HepG2 (cell line): ENCODE data around the gene HAPLN2. TPM values are rescaled to one million over a fixed set of nuclear protein-coding genes. Genes with fewer than 3 reads are reported as not detected.

Source experiments
- ARNTL ChIP-seq: sonication (generic); formaldehyde crosslinking; IDR thresholded peaks from 2 replicates; pipeline ENCODE4 v1.4.0; 2020; ENCODE audit warnings: mild to moderate bottlenecking, missing genetic modification reagents
- CBX1 ChIP-seq: IDR thresholded peaks from one replicate; pipeline ENCODE4 v1.6.1; 2016; ENCODE audit warnings: antibody characterized with exemption, low read depth
- DR1 ChIP-seq: sonication (generic); formaldehyde crosslinking; IDR thresholded peaks from 2 replicates; pipeline ENCODE4 v1.8.0; 2021; ENCODE audit warnings: mild to moderate bottlenecking, missing genetic modification reagents, inconsistent platforms
- ETV5 ChIP-seq: IDR thresholded peaks from 2 replicates; pipeline ENCODE4 v1.6.1; 2018; ENCODE audit warnings: missing biosample characterization, missing genetic modification reagents, inconsistent platforms, borderline replicate concordance
- HIVEP1 ChIP-seq: sonication (generic); formaldehyde crosslinking; IDR thresholded peaks from 2 replicates; pipeline ENCODE4 v1.4.0; 2020; ENCODE audit warnings: mild to moderate bottlenecking, missing genetic modification reagents
- HNRNPL ChIP-seq: fragments of 200-400 bp; formaldehyde crosslinking; IDR thresholded peaks from 2 replicates; pipeline ENCODE4 v1.6.1; 2017; ENCODE audit warnings: mild to moderate bottlenecking, low read depth, low read length
- MAF1 ChIP-seq: sonication (generic); formaldehyde crosslinking; IDR thresholded peaks from 2 replicates; pipeline ENCODE4 v1.5.0; 2020; ENCODE audit warnings: missing genetic modification reagents, borderline replicate concordance
- MATR3 ChIP-seq: sonication (generic); formaldehyde crosslinking; IDR thresholded peaks from 2 replicates; pipeline ENCODE4 v1.4.0; 2020; ENCODE audit warnings: missing genetic modification reagents
- MIER3 ChIP-seq: IDR thresholded peaks from 2 replicates; pipeline ENCODE4 v1.6.1; 2016; ENCODE audit warnings: missing compliant biosample characterization, borderline replicate concordance
- NCOR1 ChIP-seq: fragments of 200-600 bp; sonication (generic); IDR thresholded peaks from 2 replicates; pipeline ENCODE4 v1.7.0; 2017; ENCODE audit warnings: antibody characterized with exemption, low read length, borderline replicate concordance
- PPARG ChIP-seq: conservative IDR thresholded peaks from 2 replicates; pipeline ENCODE4 v1.6.1; 2016; ENCODE audit warnings: missing biosample characterization, missing genetic modification reagents
- SALL1 ChIP-seq: sonication (generic); formaldehyde crosslinking; IDR thresholded peaks from 2 replicates; pipeline ENCODE4 v1.8.0; 2022; ENCODE audit warnings: mild to moderate bottlenecking, missing genetic modification reagents
- SMYD3 ChIP-seq: sonication (generic); formaldehyde crosslinking; IDR thresholded peaks from 2 replicates; pipeline ENCODE4 v1.8.1; 2023; ENCODE audit warnings: mild to moderate bottlenecking, missing genetic modification reagents
- USF2 ChIP-seq, 2 experiments: sonication (generic) in 1 of 2; formaldehyde crosslinking in 1 of 2; IDR thresholded peaks; 2 replicates each; pipeline versions ENCODE4 v1.5.1 to v1.6.1; 2011 to 2020; ENCODE audit warnings: borderline replicate concordance in 1 of 2, low read depth in 1 of 2, low read length in 1 of 2, mild to moderate bottlenecking in 1 of 2, missing genetic modification reagents in 1 of 2, moderate library complexity in 1 of 2
- ZBTB7A ChIP-seq: sonication (generic); formaldehyde crosslinking; IDR thresholded peaks from 2 replicates; pipeline ENCODE4 v1.8.0; 2022; ENCODE audit warnings: mild to moderate bottlenecking, missing genetic modification reagents
- ZNF121 ChIP-seq: sonication (generic); formaldehyde crosslinking; IDR thresholded peaks from 2 replicates; pipeline ENCODE4 v1.5.0; 2020; ENCODE audit warnings: mild to moderate bottlenecking, missing genetic modification reagents
- ZNF230 ChIP-seq: sonication (generic); formaldehyde crosslinking; IDR thresholded peaks from 2 replicates; pipeline ENCODE4 v1.4.0; 2020; ENCODE audit warnings: mild to moderate bottlenecking, missing genetic modification reagents
- ZNF451 ChIP-seq: sonication (generic); formaldehyde crosslinking; IDR thresholded peaks from 2 replicates; pipeline ENCODE4 v1.5.0; 2020; ENCODE audit warnings: mild to moderate bottlenecking, missing genetic modification reagents
- ZNF562 ChIP-seq: sonication (generic); formaldehyde crosslinking; IDR thresholded peaks from 2 replicates; pipeline ENCODE4 v1.8.0; 2022; ENCODE audit warnings: missing genetic modification reagents, borderline replicate concordance
- ZNF879 ChIP-seq: sonication (generic); formaldehyde crosslinking; IDR thresholded peaks from 2 replicates; pipeline ENCODE4 v1.8.1; 2023; ENCODE audit warnings: missing genetic modification reagents
- ZSCAN9 ChIP-seq: IDR thresholded peaks from 2 replicates; pipeline ENCODE4 v1.6.1; 2016; ENCODE audit warnings: borderline replicate concordance
- polyA plus RNA-seq, 8 experiments: library from polyadenylated mRNA; depleted of rRNA in 3 of 8; stranded (reverse) in 7 of 8; unstranded in 1 of 8; fragments of >200 nt; fragmentation: Illumina TruSeq in 4 of 8; extraction: Trizol in 4 of 8; gene quantifications; 2 replicates each; pipeline versions ENCODE4 v1.2.1 to v1.2.3, GENCODE V29; 2011 to 2016; ENCODE audit warnings: low read depth in 4 of 8, missing spikeins in 1 of 8, mixed read lengths in 1 of 8; ENCODE audit not compliant: insufficient read depth in 1 of 8
- total RNA-seq, 5 experiments: library from RNA; depleted of rRNA; stranded (reverse); fragments of >200 nt; fragmentation: Illumina TruSeq; extraction: Trizol; gene quantifications; 2 replicates each; pipeline ENCODE4 v1.2.3, GENCODE V29; 2016; ENCODE audit warnings: low read depth in 1 of 5
- TF ChIP-seq, protein P1 (sequence below): sonication (generic); formaldehyde crosslinking; IDR thresholded peaks from 2 replicates; pipeline ENCODE4 v1.5.1; 2020; ENCODE audit warnings: mild to moderate bottlenecking, missing genetic modification reagents
- TF ChIP-seq, protein P2 (sequence below): sonication (generic); formaldehyde crosslinking; IDR thresholded peaks from 2 replicates; pipeline ENCODE4 v1.4.0; 2020; ENCODE audit warnings: missing genetic modification reagents, borderline replicate concordance

HAPLN2 gene
- total and polyA plus RNA-seq, 2 of the 13 experiments (the other 11 are each of a cell fraction or from before 2014, with no cell fraction given) = not detected

DNA sequence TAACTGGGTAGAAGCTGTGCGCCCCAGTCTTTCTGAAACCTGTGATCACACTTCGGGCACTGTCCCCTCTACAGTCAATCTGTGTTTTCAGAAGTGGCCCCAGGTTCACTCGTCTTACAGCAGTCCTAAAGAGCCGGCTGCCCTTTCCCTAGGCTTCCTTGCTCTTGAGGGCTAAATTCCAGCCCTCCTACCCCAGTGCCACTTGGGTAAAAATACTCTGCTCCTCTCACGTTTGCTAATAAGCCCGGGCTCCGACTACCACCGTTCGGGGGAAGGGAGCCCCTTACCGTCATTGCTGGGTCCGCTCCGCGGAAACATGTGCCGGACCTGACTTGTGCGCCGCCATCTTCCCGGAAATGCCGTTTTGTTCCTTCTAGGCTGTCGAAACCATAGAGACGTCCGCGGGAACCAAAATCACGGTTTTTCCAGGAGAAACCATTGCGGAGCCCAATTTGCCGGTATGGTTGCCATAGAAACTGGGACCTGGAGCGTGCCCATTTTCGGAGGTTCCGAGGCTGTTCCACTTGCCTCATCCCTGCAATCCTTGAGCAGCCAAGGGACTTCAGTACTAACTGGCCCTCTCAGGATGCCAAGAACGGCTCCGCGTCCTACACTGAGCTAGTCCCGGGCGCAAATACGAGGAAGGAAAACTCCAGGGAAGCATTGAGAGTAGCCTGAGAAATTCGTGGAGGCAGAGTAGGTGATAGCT lies 17.9 kb upstream of the HAPLN2 start, which contains the start of gene GPATCH4 (continued):
- TF ChIP-seq ZNF562 (no peak), HIVEP1 (CRISPR knock-in tag) (peak; percentile 70; the same call in 1 of the 2 replicates), MATR3 (CRISPR knock-in tag) (no peak), NCOR1 (no peak), ZNF879 (CRISPR knock-in tag) (no peak), ZBTB7A (CRISPR knock-in tag) (no peak), ZNF121 (CRISPR knock-in tag) (no peak), ARNTL (CRISPR knock-in tag) (peak; percentile 75), SMYD3 (CRISPR knock-in tag) (no peak), HNRNPL (no peak), ZNF451 (CRISPR knock-in tag) (no peak), PPARG (no peak; the same call in 1 of the 2 replicates), ZSCAN9 (peak; percentile 81), MIER3 (peak; percentile 34; the same call in 1 of the 2 replicates), USF2 (IDR thresholded peaks at IDR 0.05; ENCODE audit: low read depth, low read length) (no peak), USF2 (CRISPR knock-in tag; IDR thresholded peaks at IDR 0.05; ENCODE audit: borderline replicate concordance) (no peak; the same call in 1 of the 2 replicates), SALL1 (CRISPR knock-in tag) (peak; percentile 63), CBX1 (no peak), ETV5 (CRISPR knock-in tag) (peak; percentile 70; the same call in 1 of the 2 replicates), ZNF230 (no peak), DR1 (CRISPR knock-in tag) (peak; percentile 41; the same call in 1 of the 2 replicates), MAF1 (CRISPR knock-in tag) (no peak)
- TF ChIP-seq, protein P1, sequence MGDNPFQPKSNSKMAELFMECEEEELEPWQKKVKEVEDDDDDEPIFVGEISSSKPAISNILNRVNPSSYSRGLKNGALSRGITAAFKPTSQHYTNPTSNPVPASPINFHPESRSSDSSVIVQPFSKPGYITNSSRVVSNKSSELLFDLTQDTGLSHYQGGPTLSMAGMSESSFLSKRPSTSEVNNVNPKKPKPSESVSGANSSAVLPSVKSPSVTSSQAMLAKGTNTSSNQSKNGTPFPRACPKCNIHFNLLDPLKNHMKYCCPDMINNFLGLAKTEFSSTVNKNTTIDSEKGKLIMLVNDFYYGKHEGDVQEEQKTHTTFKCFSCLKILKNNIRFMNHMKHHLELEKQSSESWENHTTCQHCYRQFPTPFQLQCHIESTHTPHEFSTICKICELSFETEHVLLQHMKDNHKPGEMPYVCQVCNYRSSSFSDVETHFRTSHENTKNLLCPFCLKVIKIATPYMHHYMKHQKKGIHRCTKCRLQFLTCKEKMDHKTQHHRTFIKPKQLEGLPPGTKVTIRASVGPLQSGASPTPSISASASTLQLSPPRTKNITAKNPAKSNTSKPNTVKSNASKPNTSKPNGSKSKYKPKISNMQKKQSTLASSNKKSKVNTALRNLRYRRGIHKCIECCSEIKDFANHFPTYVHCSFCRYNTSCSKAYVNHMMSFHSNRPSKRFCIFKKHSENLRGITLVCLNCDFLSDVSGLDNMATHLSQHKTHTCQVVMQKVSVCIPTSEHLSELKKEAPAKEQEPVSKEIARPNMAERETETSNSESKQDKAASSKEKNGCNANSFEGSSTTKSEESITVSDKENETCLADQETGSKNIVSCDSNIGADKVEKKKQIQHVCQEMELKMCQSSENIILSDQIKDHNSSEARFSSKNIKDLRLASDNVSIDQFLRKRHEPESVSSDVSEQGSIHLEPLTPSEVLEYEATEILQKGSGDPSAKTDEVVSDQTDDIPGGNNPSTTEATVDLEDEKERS (CRISPR knock-in tag) = no peak
- TF ChIP-seq, protein P2, sequence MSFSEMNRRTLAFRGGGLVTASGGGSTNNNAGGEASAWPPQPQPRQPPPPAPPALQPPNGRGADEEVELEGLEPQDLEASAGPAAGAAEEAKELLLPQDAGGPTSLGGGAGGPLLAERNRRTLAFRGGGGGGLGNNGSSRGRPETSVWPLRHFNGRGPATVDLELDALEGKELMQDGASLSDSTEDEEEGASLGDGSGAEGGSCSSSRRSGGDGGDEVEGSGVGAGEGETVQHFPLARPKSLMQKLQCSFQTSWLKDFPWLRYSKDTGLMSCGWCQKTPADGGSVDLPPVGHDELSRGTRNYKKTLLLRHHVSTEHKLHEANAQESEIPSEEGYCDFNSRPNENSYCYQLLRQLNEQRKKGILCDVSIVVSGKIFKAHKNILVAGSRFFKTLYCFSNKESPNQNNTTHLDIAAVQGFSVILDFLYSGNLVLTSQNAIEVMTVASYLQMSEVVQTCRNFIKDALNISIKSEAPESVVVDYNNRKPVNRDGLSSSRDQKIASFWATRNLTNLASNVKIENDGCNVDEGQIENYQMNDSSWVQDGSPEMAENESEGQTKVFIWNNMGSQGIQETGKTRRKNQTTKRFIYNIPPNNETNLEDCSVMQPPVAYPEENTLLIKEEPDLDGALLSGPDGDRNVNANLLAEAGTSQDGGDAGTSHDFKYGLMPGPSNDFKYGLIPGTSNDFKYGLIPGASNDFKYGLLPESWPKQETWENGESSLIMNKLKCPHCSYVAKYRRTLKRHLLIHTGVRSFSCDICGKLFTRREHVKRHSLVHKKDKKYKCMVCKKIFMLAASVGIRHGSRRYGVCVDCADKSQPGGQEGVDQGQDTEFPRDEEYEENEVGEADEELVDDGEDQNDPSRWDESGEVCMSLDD (CRISPR knock-in tag) = no peak
